Effector memory CD4-positive, alpha-beta T cell (primary cell): ENCODE measurements around the gene CSNK2A1.

Experiments
- DNase-seq, 3 donors: peaks; one replicate each; pipeline ENCODE4 v3.0.0-alpha.2; 2020
- H3K27ac ChIP-seq: 2 replicates; pipeline ENCODE4 v1.7.0; 2013; ENCODE audit warnings: mild to moderate bottlenecking, low read length, moderate library complexity; ENCODE audit not compliant: insufficient read depth, poor library complexity, severe bottlenecking
- H3K27me3 ChIP-seq: replicated peaks from 2 replicates; pipeline ENCODE4 v1.7.0; 2013; ENCODE audit warnings: mild to moderate bottlenecking, low read length; ENCODE audit not compliant: insufficient read depth, control insufficient read depth, poor library complexity, severe bottlenecking
- H3K36me3 ChIP-seq: 2 replicates; pipeline ENCODE4 v1.7.0; 2013; ENCODE audit warnings: mild to moderate bottlenecking, low read length, moderate library complexity; ENCODE audit not compliant: control insufficient read depth, insufficient read depth
- H3K4me1 ChIP-seq: 2 replicates; pipeline ENCODE4 v1.7.0; 2013; ENCODE audit warnings: low read length, mild to moderate bottlenecking; ENCODE audit not compliant: control insufficient read depth, insufficient read depth, poor library complexity, severe bottlenecking
- H3K4me3 ChIP-seq: 2 replicates; pipeline ENCODE4 v1.7.0; 2013; ENCODE audit warnings: low read length, low read depth, mild to moderate bottlenecking; ENCODE audit not compliant: insufficient read depth, poor library complexity, severe bottlenecking
- H3K9me3 ChIP-seq: 2 replicates; pipeline ENCODE4 v1.7.0; 2013; ENCODE audit warnings: mild to moderate bottlenecking, low read length, moderate library complexity; ENCODE audit not compliant: control insufficient read depth

Gene CSNK2A1

DNA sequence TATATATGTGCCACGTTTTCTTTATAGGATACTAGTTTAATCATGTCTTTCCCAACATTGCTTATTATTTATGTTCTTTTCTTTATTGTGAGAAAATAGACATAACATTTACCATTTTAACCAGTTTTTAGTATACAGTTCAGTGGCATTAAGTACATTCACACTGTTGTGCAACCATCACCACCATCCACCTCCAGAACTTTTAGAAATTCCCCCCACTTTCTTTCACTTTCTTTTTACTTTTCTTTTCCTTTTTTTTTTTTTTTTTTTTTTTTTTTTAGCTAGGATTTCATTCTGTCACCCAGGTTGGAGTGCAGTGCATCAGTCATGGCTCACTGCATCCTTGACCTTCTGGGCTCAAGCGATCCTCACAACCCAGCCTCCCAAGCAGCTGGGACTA lies 117.0 kb downstream of the CSNK2A1 start:
- H3K4me3 ChIP-seq = no peak overlapping the region
- no peaks in the 10 kb centered on the region for H3K4me1 ChIP-seq
- H3K9me3 ChIP-seq = no peaks in the 10 kb centered on the region
- DNase-seq = no peak
- no peak overlapping the region for H3K27ac ChIP-seq
- peaks cover 37% of the 10 kb centered on the region for H3K36me3 ChIP-seq
- H3K27me3 ChIP-seq = no peaks in the 10 kb centered on the region
